HCT116 (cell line): ENCODE results near the gene MAPK8IP1.

ENCODE experiments used
- EZH2phosphoT487 ChIP-seq: fragments of 200-600 bp; IDR thresholded peaks from 2 replicates; pipeline ENCODE4 v1.6.1; 2018; ENCODE audit warnings: antibody characterized with exemption, borderline replicate concordance
- FOSL1 ChIP-seq: IDR thresholded peaks from 2 replicates; pipeline ENCODE4 v1.6.1; 2012; ENCODE audit warnings: low read depth
- POLR2A ChIP-seq: IDR thresholded peaks from 2 replicates; pipeline ENCODE4 v1.7.0; 2011; ENCODE audit warnings: borderline replicate concordance; ENCODE audit not compliant: insufficient read depth, insufficient read length; ENCODE audit errors: extremely low read depth
- POLR2AphosphoS5 ChIP-seq: IDR thresholded peaks from 2 replicates; pipeline ENCODE4 v1.6.1; 2011; ENCODE audit warnings: mild to moderate bottlenecking, low read depth, low read length, moderate library complexity
- SP1 ChIP-seq: IDR thresholded peaks from 2 replicates; pipeline ENCODE4 v1.6.1; 2012; ENCODE audit warnings: low read depth
- YY1 ChIP-seq: IDR thresholded peaks from 2 replicates; pipeline ENCODE4 v1.6.1; 2011; ENCODE audit warnings: low read length, low read depth, moderate library complexity, mild to moderate bottlenecking; ENCODE audit not compliant: insufficient replicate concordance; ENCODE audit errors: extremely low read depth
- TF ChIP-seq, protein P1 (sequence below), 3 experiments: fragments of 200-600 bp in 1 of 3; sonication (generic) in 1 of 3; IDR thresholded peaks in 2 of 3; conservative IDR thresholded peaks in 1 of 3; 2 replicates each; pipeline ENCODE4 v1.5.1; 2012 to 2017; ENCODE audit warnings: low read depth in 2 of 3, low read length in 2 of 3, antibody characterized with exemption in 1 of 3, borderline replicate concordance in 1 of 3, control low read depth in 1 of 3, mild to moderate bottlenecking in 1 of 3, mixed read lengths in 1 of 3, mixed run types in 1 of 3, moderate library complexity in 1 of 3; ENCODE audit not compliant: insufficient read depth in 1 of 3

DNA sequence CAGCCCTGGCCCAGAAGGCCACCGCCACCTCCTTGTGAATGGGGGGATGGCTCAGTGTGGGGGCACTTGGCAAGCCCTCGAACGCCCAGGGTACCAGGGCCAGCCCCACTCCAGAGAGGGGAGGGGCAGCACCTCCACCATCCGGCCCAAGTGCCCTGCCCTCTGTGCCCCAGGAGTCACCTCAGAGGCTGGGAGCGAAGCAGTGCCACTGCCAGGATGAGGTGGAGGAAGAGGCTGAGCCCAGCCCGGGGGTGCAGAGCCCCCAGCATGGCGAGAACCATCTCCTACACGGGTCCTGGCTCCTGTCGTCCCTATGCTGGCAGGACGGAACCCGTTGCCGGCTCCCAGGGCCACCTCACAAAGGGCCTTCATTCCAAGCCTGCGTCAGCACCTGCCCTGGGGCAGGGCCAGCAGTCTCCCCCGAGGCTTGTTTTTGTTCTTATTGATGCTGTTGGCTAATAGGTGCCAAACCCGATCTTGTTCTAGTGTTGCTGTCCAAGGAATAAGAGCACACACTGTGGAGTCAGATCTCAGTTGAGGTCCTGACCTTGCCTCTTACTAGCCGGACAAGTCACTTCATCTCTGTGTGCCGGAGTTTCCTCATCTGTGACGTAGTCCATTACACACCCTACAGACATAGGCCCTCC, 21.6 kb downstream of the MAPK8IP1 start, which contains the start of gene FREY1:
- 0 out of 2 replicates have a peak, but pooled peaks have one; percentile 22 for TF ChIP-seq POLR2AphosphoS5
- TF ChIP-seq, protein P1, sequence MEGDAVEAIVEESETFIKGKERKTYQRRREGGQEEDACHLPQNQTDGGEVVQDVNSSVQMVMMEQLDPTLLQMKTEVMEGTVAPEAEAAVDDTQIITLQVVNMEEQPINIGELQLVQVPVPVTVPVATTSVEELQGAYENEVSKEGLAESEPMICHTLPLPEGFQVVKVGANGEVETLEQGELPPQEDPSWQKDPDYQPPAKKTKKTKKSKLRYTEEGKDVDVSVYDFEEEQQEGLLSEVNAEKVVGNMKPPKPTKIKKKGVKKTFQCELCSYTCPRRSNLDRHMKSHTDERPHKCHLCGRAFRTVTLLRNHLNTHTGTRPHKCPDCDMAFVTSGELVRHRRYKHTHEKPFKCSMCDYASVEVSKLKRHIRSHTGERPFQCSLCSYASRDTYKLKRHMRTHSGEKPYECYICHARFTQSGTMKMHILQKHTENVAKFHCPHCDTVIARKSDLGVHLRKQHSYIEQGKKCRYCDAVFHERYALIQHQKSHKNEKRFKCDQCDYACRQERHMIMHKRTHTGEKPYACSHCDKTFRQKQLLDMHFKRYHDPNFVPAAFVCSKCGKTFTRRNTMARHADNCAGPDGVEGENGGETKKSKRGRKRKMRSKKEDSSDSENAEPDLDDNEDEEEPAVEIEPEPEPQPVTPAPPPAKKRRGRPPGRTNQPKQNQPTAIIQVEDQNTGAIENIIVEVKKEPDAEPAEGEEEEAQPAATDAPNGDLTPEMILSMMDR (IDR thresholded peaks at IDR 0.05 in 2 of 3, conservative IDR thresholded peaks at IDR 0.05 in 1 of 3; ENCODE audit: borderline replicate concordance in 1 of 3, insufficient read depth in 1 of 3, low read depth in 2 of 3, low read length in 2 of 3) = no peak
- TF ChIP-seq YY1 = no peak
- TF ChIP-seq EZH2phosphoT487 = no peak
- TF ChIP-seq FOSL1 = no peak
- no peak for TF ChIP-seq SP1
- no peak for TF ChIP-seq POLR2A
